NK-92 (cell line): Measurements from ENCODE around the gene AATK.

Experiments used
- DNase-seq: peaks from one replicate; lab custom pipeline; 2025; ENCODE audit not compliant: unreplicated experiment; lab: John Stamatoyannopoulos, UW

AATK gene

GRCh38 chr17:81180836-81181810 is 15.1 kb upstream of the AATK start:
- no peak for DNase-seq

GRCh38 chr17:81179861-81180260 is 13.8 kb upstream of the AATK start:
- no peak for DNase-seq

GRCh38 chr17:81179220-81179619 is 13.2 kb upstream of the AATK start:
- no peak for DNase-seq

- no peak for DNase-seq
Measured at GRCh38 chr17:81178136-81179091, 12.4 kb upstream of the AATK start.

- DNase-seq, result no peak
Measured at GRCh38 chr17:81176666-81177065, 10.6 kb upstream of the AATK start.

- DNase-seq, result no peak
Measured at GRCh38 chr17:81173762-81174155, 7.7 kb upstream of the AATK start.

GRCh38 chr17:81173052-81173761 is 7.2 kb upstream of the AATK start:
- DNase-seq, result no peak

- DNase-seq, result no peak
Measured at GRCh38 chr17:81171941-81172340, 5.9 kb upstream of the AATK start.

GRCh38 chr17:81170727-81171494 is 4.9 kb upstream of the AATK start:
- DNase-seq, result no peak

- DNase-seq, result no peak
Measured at GRCh38 chr17:81169870-81170309, 3.9 kb upstream of the AATK start.

- no peak for DNase-seq
Measured at GRCh38 chr17:81167638-81168037, 1.6 kb upstream of the AATK start.

GRCh38 chr17:81167194-81167524 is 1.1 kb upstream of the AATK start:
- no peak for DNase-seq

GRCh38 chr17:81165246-81166032 is 582 bp downstream of the AATK start, which contains the start of gene PVALEF:
Gene PVALEF, plus strand, starts transcription at chr17:81165507. Its CDS starts 15,720 bp downstream, at chr17:81181227.
- no peak for DNase-seq

- DNase-seq, result no peak
Measured at GRCh38 chr17:81164371-81165245, 1.4 kb downstream of the AATK start.

GRCh38 chr17:81163703-81164370 is 2.2 kb downstream of the AATK start:
- no peak for DNase-seq

- no peak for DNase-seq
Measured at GRCh38 chr17:81163051-81163695, 2.8 kb downstream of the AATK start.

- DNase-seq, result no peak
Measured at GRCh38 chr17:81162491-81162890, 3.5 kb downstream of the AATK start.
